Rectal smooth muscle tissue (tissue), 1 donor: ENCODE measurements around the gene STIL.
"Not testable (repeated sequence)": the region's sequence is repeated elsewhere in the genome, so short reads cannot be mapped to it uniquely, and the experiment has no call there.

Experiments
- H3K27ac ChIP-seq: one replicate; pipeline ENCODE4 v1.7.0; 2013; ENCODE audit warnings: low read depth, low read length, inconsistent platforms
- H3K27me3 ChIP-seq: one replicate; pipeline ENCODE4 v1.7.0; 2013; ENCODE audit warnings: low read length; ENCODE audit not compliant: control insufficient read depth, insufficient read depth
- H3K36me3 ChIP-seq: one replicate; pipeline ENCODE4 v1.7.0; 2013; ENCODE audit warnings: low read length; ENCODE audit not compliant: control insufficient read depth, insufficient read depth
- H3K4me1 ChIP-seq: one replicate; pipeline ENCODE4 v1.7.0; 2013; ENCODE audit warnings: low read length; ENCODE audit not compliant: control insufficient read depth, insufficient read depth
- H3K4me3 ChIP-seq: one replicate; pipeline ENCODE4 v1.7.0; 2013; ENCODE audit warnings: low read length
- H3K9ac ChIP-seq: one replicate; pipeline ENCODE4 v1.7.0; 2013; ENCODE audit warnings: low read length

STIL gene

DNA sequence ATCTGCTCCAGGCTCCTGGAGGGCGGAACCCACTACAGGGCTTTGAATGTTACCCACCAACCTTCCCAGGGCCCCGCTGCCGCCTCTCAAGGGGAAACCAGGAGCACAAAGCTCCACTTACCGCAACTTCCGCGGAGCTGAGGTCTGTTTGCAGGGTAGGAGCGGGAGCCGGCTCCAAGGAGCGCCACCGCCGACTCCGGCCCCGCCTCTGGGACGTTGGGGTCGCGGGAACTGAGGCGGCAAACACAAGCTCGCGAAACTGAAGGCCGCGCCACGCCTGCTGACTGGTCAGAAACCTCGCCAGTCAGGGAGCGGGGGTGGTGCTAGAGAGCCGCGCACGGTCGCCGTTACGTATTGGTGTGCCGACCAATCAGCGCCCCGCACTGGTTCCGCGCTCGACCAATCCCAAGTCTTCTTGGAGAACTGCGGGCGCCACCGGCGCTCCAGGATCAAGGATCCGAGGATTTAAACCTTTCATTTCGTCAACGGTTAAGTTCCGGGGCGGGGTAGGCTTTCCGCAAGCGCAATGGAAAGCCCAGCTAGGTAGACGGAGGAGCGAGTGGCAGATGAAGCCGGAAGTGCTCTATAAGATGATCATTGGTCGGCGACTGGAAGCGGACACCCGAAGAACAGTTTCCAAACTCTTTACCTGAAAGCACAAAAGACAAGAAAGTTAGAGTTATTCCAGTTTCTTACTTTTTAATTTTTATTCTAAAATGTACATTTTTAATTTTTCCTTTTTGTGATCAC, at the start of gene STIL:
Gene STIL (minus strand): TSS at position 233 of the 750 bp plus-strand sequence. CDS start 3,828 bp downstream, outside the sequence.
- H3K4me3 ChIP-seq: peak within 1 kb of the TSS; percentile 75
- peak within 1 kb of the TSS; percentile 48 for H3K27ac ChIP-seq
- peaks cover 3% of the 10 kb centered on the region for H3K4me1 ChIP-seq
- no peaks in the 10 kb centered on the region for H3K27me3 ChIP-seq
- H3K9ac ChIP-seq: no peak within 1 kb of the TSS
- no peaks in the 10 kb centered on the region for H3K36me3 ChIP-seq

- no peak overlapping the region for H3K9ac ChIP-seq
- H3K4me3 ChIP-seq: no peak overlapping the region
- H3K4me1 ChIP-seq: no peaks in the 10 kb centered on the region
- H3K27ac ChIP-seq: no peak overlapping the region
- no peaks in the 10 kb centered on the region for H3K36me3 ChIP-seq
- no peaks in the 10 kb centered on the region for H3K27me3 ChIP-seq
These were observed 48.9 kb upstream of the STIL start for GRCh38 chr1:47362828-47363227.

- Histone ChIP-seq H3K27ac (no peak overlapping the region), H3K27me3 (no peaks in the 10 kb centered on the region), H3K9ac (no peak overlapping the region), H3K4me1 (no peaks in the 10 kb centered on the region), H3K36me3 (no peaks in the 10 kb centered on the region), H3K4me3 (no peak overlapping the region)
These were observed 47.4 kb upstream of the STIL start for GRCh38 chr1:47361380-47361779.

DNA sequence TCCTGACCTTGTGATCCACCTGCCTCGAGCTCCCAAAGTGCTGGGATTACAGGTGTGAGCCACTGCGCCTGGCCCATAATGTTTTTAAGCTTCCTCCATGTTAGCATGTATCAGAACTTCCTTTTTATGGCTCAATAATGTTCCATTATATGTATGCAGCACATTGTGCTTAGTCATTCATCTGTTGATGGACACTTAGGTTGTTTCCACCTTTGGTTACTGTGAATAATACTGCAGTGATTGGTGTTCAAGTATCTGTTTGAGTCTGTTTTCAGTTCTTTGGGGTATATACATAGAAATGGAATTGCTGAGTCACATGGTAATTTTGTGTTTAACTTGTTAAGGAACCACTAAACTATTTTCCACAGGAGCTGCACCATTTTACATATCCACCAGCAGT, 37.4 kb upstream of the STIL start:
- Histone ChIP-seq H3K36me3 (no peaks in the 10 kb centered on the region), H3K9ac (no peak overlapping the region), H3K27me3 (no peaks in the 10 kb centered on the region), H3K4me3 (no peak overlapping the region), H3K27ac (no peak overlapping the region), H3K4me1 (no peaks in the 10 kb centered on the region)

- Histone ChIP-seq H3K27ac (no peak overlapping the region), H3K27me3 (no peaks in the 10 kb centered on the region)
These were observed 34.3 kb upstream of the STIL start for GRCh38 chr1:47348246-47348645.

DNA sequence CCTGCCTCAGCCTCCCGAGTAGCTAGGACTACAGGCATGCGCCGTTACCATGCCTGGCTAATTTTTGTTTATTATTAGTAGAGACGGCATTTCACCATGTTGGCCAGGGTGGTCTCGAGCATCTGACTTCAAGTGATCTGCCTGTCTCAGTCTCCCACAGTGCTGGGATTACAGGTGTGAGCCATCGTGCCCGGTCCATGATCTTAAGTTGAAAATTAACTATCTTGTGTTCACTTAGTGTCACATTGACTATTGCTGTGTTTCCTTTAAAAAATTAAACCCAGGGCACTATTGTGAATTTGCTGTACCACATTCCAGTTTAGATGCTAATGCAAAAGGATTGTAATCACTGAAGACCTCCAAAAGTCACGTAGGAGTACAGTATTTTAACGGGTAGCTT, 33.8 kb upstream of the STIL start:
- no peak overlapping the region for H3K9ac ChIP-seq
- H3K4me3 ChIP-seq: no peak overlapping the region
- no peaks in the 10 kb centered on the region for H3K4me1 ChIP-seq
- no peaks in the 10 kb centered on the region for H3K36me3 ChIP-seq
- H3K27ac ChIP-seq: no peak overlapping the region
- H3K27me3 ChIP-seq: no peaks in the 10 kb centered on the region

More at GRCh38 chr1:47348246-47348645, 34.3 kb upstream of the STIL start:
- Histone ChIP-seq H3K4me1 (no peaks in the 10 kb centered on the region), H3K9ac (no peak overlapping the region), H3K36me3 (no peaks in the 10 kb centered on the region), H3K4me3 (no peak overlapping the region)

- H3K27me3 ChIP-seq, H3K27ac ChIP-seq, H3K36me3 ChIP-seq, H3K4me1 ChIP-seq, H3K9ac ChIP-seq, H3K4me3 ChIP-seq: not testable (repeated sequence)
These were observed 33.0 kb upstream of the STIL start for GRCh38 chr1:47346979-47347378.

DNA sequence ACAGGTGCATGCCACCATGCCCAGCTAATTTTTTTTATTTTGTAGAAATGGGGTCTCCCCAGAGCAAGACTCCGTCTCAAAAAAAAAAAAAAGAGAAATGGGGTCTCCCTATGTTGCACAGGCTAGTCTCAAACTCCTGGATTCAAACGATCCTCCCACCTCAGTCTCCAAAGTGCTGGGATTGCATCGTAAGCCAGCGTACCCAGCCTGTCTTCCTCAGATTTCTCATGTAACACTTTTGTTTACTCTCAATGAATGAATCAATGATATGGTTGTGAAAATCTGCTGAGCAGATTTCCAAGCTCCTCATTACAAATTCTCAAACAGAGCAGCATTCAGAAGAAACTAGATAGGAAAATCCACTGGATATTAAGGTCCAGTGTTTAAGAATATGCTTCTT, 26.3 kb upstream of the STIL start:
- no peaks in the 10 kb centered on the region for H3K36me3 ChIP-seq
- H3K27me3 ChIP-seq: no peaks in the 10 kb centered on the region
- no peak overlapping the region for H3K27ac ChIP-seq
- no peaks in the 10 kb centered on the region for H3K4me1 ChIP-seq
- no peak overlapping the region for H3K4me3 ChIP-seq
- no peak overlapping the region for H3K9ac ChIP-seq

GRCh38 chr1:47338249-47339077, 24.5 kb upstream of the STIL start:
- H3K27me3 ChIP-seq: no peaks in the 10 kb centered on the region
- H3K9ac ChIP-seq: no peak overlapping the region
- H3K4me1 ChIP-seq: peaks cover 4% of the 10 kb centered on the region
- no peak overlapping the region for H3K27ac ChIP-seq
- H3K4me3 ChIP-seq: no peak overlapping the region
- no peaks in the 10 kb centered on the region for H3K36me3 ChIP-seq

DNA sequence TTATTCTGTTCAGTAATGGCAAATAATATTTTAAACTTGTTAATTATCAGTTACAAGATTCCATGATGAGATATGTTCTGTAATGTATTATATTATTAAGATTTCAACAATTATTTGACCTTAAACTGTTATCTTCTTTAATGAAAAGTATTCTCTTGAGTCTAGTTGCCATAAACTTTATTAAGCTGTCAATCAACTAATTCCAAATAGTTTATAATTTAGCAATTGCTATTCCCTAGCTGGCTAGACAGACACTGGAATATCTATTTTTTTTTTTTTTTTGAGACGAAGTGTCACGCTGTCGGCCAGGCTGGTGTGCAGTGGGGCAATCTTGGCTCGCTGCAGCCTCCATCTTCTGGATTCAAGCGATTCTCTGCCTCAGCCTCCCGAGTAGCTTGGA, 23.4 kb upstream of the STIL start:
- no peak overlapping the region for H3K9ac ChIP-seq
- no peak overlapping the region for H3K4me3 ChIP-seq
- H3K27ac ChIP-seq: no peak overlapping the region
- H3K4me1 ChIP-seq: peaks cover 12% of the 10 kb centered on the region
- H3K27me3 ChIP-seq: no peaks in the 10 kb centered on the region
- no peaks in the 10 kb centered on the region for H3K36me3 ChIP-seq

DNA sequence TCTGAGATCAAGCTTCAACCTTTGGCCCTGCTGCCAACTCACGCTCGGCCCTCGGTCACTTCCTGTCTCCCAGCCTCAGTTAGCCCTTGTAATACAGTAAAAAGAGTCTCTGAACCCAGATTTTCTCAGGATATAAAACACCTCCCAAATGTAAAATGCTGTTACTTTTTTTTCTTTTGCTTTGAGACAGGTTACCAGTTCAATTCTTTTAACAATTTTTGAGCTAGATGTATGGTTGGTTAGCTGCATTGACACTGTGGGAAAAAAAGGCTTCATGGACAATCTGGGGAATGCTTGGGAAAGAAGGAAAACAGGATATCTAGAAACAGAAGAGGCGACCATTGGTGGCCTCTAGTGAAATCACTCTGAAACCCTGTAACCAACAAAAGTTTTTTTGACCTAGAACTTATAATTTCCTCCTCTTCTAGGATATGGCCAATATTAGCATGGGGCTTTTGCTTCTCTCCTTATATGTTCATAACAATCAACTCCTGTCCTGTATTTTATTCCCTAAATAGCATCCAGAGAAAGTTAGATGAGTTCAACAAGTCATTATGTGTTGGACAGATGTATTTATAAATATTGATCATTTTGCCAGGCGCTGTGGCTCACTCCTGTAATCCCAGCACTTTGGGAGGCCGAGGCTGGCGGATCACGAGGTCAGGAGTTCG, 21.0 kb upstream of the STIL start:
- Histone ChIP-seq H3K36me3 (no peaks in the 10 kb centered on the region), H3K27me3 (no peaks in the 10 kb centered on the region), H3K9ac (no peak overlapping the region), H3K4me1 (peaks cover 12% of the 10 kb centered on the region), H3K27ac (peak overlapping the region; percentile 93), H3K4me3 (peak overlapping the region; percentile 85)

DNA sequence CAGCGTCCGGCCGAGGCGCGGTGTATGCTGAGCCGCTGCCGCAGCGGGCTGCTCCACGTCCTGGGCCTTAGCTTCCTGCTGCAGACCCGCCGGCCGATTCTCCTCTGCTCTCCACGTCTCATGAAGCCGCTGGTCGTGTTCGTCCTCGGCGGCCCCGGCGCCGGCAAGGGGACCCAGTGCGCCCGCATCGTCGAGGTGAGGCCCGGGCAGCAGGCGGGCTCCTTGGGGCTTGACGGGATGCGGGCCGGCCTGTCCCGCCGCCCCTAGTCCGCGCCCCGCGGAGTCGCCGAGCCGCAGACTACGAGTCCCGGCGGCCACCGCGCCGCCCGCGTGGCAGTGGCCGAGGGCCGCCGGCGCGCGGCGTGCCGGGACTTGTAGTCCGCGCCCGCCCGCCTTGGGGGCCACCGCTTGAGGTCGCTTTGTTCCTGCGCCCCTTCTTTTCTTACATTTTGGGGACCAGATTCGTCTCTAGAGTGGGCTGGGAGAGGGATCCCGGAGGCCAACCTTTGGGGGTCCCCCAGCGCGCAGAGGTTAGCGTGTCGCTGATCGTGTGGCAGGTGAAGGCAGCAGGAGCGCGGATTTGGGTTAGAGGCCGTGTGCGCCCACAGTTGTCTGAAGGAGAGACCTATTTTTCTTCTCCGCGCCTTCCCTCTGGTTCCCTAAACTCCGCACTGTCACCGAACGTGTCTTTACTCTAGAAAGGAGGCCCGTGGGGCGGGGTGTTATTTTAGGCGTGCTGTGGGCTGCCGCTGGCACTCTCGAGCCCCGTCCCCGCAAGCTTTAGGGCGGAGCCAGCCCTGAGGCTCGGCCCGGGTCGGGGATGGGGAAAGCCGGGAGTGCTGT, 20.2 kb upstream of the STIL start:
- Histone ChIP-seq H3K27ac (peak overlapping the region; percentile 93), H3K4me3 (peak overlapping the region; percentile 85), H3K4me1 (peaks cover 12% of the 10 kb centered on the region), H3K27me3 (no peaks in the 10 kb centered on the region), H3K36me3 (no peaks in the 10 kb centered on the region), H3K9ac (no peak overlapping the region)
